Measurements from ENCODE around the gene PDE6A.
"Not testable (repeated sequence)": the region's sequence is repeated elsewhere in the genome, so short reads cannot be mapped to it uniquely, and the experiment has no call there.

DNA sequence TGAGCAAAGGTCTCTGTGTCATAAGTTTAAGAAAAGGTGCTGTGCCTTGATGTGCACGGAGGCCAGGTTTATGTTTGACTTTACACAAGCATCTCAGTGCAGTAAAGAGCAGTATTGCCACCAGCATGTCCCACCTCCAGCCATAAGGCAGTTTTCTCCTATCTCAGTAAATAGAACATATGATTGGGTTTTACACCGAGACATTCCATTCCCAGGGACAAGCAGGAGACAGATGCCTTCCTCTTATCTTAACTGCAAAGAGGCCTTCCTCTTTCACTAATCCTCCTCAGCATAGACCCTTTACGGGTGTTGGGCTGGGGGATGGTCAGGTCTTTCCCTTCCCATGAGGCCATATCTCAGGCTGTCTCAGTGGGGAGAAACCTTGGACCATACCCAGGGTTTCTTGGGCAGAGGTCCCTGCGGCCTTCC, 1.8 kb downstream of the PDE6A start:
- TF ChIP-seq, protein P1, sequence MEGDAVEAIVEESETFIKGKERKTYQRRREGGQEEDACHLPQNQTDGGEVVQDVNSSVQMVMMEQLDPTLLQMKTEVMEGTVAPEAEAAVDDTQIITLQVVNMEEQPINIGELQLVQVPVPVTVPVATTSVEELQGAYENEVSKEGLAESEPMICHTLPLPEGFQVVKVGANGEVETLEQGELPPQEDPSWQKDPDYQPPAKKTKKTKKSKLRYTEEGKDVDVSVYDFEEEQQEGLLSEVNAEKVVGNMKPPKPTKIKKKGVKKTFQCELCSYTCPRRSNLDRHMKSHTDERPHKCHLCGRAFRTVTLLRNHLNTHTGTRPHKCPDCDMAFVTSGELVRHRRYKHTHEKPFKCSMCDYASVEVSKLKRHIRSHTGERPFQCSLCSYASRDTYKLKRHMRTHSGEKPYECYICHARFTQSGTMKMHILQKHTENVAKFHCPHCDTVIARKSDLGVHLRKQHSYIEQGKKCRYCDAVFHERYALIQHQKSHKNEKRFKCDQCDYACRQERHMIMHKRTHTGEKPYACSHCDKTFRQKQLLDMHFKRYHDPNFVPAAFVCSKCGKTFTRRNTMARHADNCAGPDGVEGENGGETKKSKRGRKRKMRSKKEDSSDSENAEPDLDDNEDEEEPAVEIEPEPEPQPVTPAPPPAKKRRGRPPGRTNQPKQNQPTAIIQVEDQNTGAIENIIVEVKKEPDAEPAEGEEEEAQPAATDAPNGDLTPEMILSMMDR (IDR thresholded peaks at IDR 0.05; ENCODE audit: control extremely low read depth in 1 of 3, insufficient read depth in 1 of 3, low read depth in 1 of 3, low read length in 3 of 3) = not testable (repeated sequence)
- not testable (repeated sequence) for TF ChIP-seq POLR2A (IDR thresholded peaks at IDR 0.05; ENCODE audit: control extremely low read depth in 1 of 2, low read depth in 2 of 2, low read length in 2 of 2); GABPA (IDR thresholded peaks at IDR 0.05; ENCODE audit: borderline replicate concordance, insufficient read depth, low read length); JUN (IDR thresholded peaks at IDR 0.05; ENCODE audit: low read depth, low read length); KDM1A (IDR thresholded peaks at IDR 0.05; ENCODE audit: borderline replicate concordance, low read length); NANOG (IDR thresholded peaks at IDR 0.05; ENCODE audit: insufficient read depth, low read depth, low read length, poor library complexity, severe bottlenecking); CHD2 (IDR thresholded peaks at IDR 0.05; ENCODE audit: low read length); EZH2 (IDR thresholded peaks at IDR 0.05; ENCODE audit: low read depth, low read length, severe bottlenecking); SUZ12 (IDR thresholded peaks at IDR 0.05; ENCODE audit: low read length)
- TF ChIP-seq, protein P2, sequence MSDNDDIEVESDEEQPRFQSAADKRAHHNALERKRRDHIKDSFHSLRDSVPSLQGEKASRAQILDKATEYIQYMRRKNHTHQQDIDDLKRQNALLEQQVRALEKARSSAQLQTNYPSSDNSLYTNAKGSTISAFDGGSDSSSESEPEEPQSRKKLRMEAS (IDR thresholded peaks at IDR 0.05) = not testable (repeated sequence)
- TF ChIP-seq, protein P3, sequence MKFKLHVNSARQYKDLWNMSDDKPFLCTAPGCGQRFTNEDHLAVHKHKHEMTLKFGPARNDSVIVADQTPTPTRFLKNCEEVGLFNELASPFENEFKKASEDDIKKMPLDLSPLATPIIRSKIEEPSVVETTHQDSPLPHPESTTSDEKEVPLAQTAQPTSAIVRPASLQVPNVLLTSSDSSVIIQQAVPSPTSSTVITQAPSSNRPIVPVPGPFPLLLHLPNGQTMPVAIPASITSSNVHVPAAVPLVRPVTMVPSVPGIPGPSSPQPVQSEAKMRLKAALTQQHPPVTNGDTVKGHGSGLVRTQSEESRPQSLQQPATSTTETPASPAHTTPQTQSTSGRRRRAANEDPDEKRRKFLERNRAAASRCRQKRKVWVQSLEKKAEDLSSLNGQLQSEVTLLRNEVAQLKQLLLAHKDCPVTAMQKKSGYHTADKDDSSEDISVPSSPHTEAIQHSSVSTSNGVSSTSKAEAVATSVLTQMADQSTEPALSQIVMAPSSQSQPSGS (IDR thresholded peaks at IDR 0.05; ENCODE audit: low read length) = not testable (repeated sequence)
